Measurements from ENCODE around the gene NMRK1. TPM values are rescaled to one million over a fixed set of nuclear protein-coding genes. Genes with fewer than 3 reads are reported as not detected.

Gene NMRK1
- polyA plus RNA-seq (2012; rRNA removed): 8.4 and 9.7 TPM in 2 replicates
- polyA plus RNA-seq (2012; cell fraction: cytosol; rRNA removed): 9.7 and 11.0 TPM in 2 replicates
- polyA plus RNA-seq (2012; cell fraction: nucleus; rRNA removed): 8.9 and 16.3 TPM in 2 replicates

DNA sequence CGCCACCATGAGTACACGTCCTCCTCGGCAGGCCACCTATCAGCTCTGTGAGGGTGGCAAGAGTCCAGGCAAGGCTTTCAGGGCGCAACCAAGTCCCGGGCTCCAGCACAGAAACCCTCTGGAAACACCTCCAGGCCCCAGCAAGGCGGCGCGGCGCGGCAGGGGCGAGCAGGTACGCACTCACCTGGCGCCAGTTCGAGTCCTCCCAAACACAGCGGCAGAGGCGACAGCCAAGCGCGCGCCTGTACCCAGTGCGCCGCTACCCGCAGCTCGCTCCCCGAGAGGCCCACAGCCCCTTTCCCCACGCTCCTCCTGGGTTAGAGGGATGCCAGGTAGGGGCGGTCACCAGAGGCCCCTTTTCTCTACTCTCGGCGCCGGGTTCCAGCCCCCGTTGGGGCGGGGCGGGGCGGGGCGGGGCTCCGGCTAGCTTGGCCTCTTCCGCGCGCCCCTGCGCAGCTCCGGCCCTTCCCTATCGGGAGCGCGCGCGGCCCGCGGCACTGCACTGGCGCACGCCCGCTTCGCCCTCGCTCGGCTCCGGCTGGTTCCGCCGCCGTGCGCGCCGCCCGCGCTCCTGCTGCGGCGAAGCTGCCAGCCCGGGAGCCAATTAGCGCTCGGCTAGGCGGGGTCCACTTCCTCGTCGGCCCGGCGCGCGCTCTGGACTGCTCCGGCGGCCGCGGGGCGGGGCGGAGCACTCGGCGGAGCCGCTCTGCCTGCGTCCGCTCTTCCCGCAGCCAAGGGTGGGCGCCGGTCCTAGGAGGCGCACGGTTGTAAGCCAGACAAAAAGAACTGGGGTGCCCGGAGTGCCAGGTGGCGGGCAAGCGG, at the start of gene NMRK1, which contains the start of gene OSTF1:
TSS of gene NMRK1 (minus strand) at position 332 of the 822 bp plus-strand sequence. CDS start 5,040 bp downstream, outside the sequence.
TSS of gene OSTF1 (plus strand) at position 691 of the 822 bp plus-strand sequence. CDS start 179 bp downstream, outside the sequence.
- H3K27ac ChIP-seq (ENCODE audit: low read depth in 2 of 2, low read length in 1 of 2): peak within 1 kb of the TSS; percentile 44 to 82
- CTCF ChIA-PET: interaction anchor here (0.8 to 2.1 kb wide), 8 partner anchors 10 to 345 kb away, joined by 3 to 9 read pairs (median 4); partner anchors contain the start of gene C9orf40
- peaks cover 11% of the 10 kb centered on the region for H3F3A ChIP-seq (replicated peaks; ENCODE audit: insufficient read depth)
- WGBS (ENCODE audit: low lambda C conversion rate): under 1% methylated on average over 41 of the region's 93 CpGs
- H4K20me1 ChIP-seq (ENCODE audit: insufficient read depth): peaks cover 4% of the 10 kb centered on the region; the same call in 1 of the 2 replicates
- H3K9me3 ChIP-seq: no peaks in the 10 kb centered on the region
- TF ChIP-seq RAD21 (IDR thresholded peaks at IDR 0.05; ENCODE audit: low read length) (no peak), RCOR1 (IDR thresholded peaks at IDR 0.05; ENCODE audit: low read length) (no peak), MEF2A (IDR thresholded peaks at IDR 0.05; ENCODE audit: borderline replicate concordance, low read depth) (no peak), RFX5 (IDR thresholded peaks at IDR 0.05; ENCODE audit: low read length) (no peak; the same call in 1 of the 2 replicates), CTCF (IDR thresholded peaks at IDR 0.05) (0 out of 2 replicates have a peak, but pooled peaks have one; percentile 0), TAF1 (IDR thresholded peaks at IDR 0.05; ENCODE audit: borderline replicate concordance, low read depth, low read length) (no peak), ELF1 (IDR thresholded peaks at IDR 0.05) (peak; percentile 41; the same call in 1 of the 2 replicates), NRF1 (IDR thresholded peaks at IDR 0.05; ENCODE audit: low read depth, low read length) (peak; percentile 78), MXI1 (IDR thresholded peaks at IDR 0.05; ENCODE audit: low read depth, low read length) (no peak)
- TF ChIP-seq, protein P1, sequence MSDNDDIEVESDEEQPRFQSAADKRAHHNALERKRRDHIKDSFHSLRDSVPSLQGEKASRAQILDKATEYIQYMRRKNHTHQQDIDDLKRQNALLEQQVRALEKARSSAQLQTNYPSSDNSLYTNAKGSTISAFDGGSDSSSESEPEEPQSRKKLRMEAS (IDR thresholded peaks at IDR 0.05; ENCODE audit: low read depth): 0 out of 2 replicates have a peak, but pooled peaks have one; percentile 1
- peak within 1 kb of the TSS; percentile 92 for H3K4me2 ChIP-seq
- DNase-seq: peak; percentile 94
- H2AFZ ChIP-seq (ENCODE audit: low read depth): peak within 1 kb of the TSS; percentile 99
- no peaks in the 10 kb centered on the region for H3K27me3 ChIP-seq (ENCODE audit: insufficient read depth)
- POLR2A ChIA-PET: interaction anchor here (1.1 kb wide), 1 partner anchor 15 kb away, joined by 3 read pairs; no protein-coding TSS in a partner anchor
- H3K4me1 ChIP-seq (ENCODE audit: control insufficient read depth in 1 of 2, insufficient read depth in 2 of 2, low read depth in 1 of 2, low read length in 1 of 2): peaks cover 4 to 6% of the 10 kb centered on the region in 2 experiments; a peak in 2 of 4 replicates
- H3K79me2 ChIP-seq (ENCODE audit: insufficient read depth): peaks cover 37% of the 10 kb centered on the region
- peak within 1 kb of the TSS; percentile 80 for H3K9ac ChIP-seq
- H3K9me2 ChIP-seq: no peaks in the 10 kb centered on the region
- no peaks in the 10 kb centered on the region for H3K36me3 ChIP-seq (replicated peaks in 1 of 2; ENCODE audit: control insufficient read depth in 1 of 2, insufficient read depth in 2 of 2, low read length in 1 of 2)
- H3K4me3 ChIP-seq (ENCODE audit: low read depth in 2 of 2, low read length in 1 of 2): peak within 1 kb of the TSS; percentile 60 to 98

- Histone ChIP-seq H3K9me3 (no peaks in the 10 kb centered on the region), H3K27me3 (ENCODE audit: insufficient read depth) (no peaks in the 10 kb centered on the region), H3K27ac (ENCODE audit: low read depth in 2 of 2, low read length in 1 of 2) (no peak overlapping the region), H2AFZ (ENCODE audit: low read depth) (no peak overlapping the region), H3K36me3 (replicated peaks in 1 of 2; ENCODE audit: control insufficient read depth in 1 of 2, insufficient read depth in 2 of 2, low read length in 1 of 2) (peaks cover 0 to 11% of the 10 kb centered on the region in 2 experiments), H4K20me1 (ENCODE audit: insufficient read depth) (no peaks in the 10 kb centered on the region), H3K4me1 (ENCODE audit: control insufficient read depth in 1 of 2, insufficient read depth in 2 of 2, low read depth in 1 of 2, low read length in 1 of 2) (no peaks in the 10 kb centered on the region; a peak in 1 of 4 replicates), H3K4me3 (ENCODE audit: low read depth in 2 of 2, low read length in 1 of 2) (no peak overlapping the region), H3K9me2 (no peaks in the 10 kb centered on the region), H3K9ac (no peak overlapping the region), H3K4me2 (no peak overlapping the region), H3K79me2 (ENCODE audit: insufficient read depth) (no peaks in the 10 kb centered on the region), H3F3A (replicated peaks; ENCODE audit: insufficient read depth) (peaks cover 8% of the 10 kb centered on the region)
- DNase-seq: no peak
- ChIA-PET POLR2A (no interaction called here), CTCF (interaction anchor here (0.6 kb wide), 1 partner anchor 357 kb away, joined by 3 read pairs; no protein-coding TSS in a partner anchor)
- WGBS (ENCODE audit: low lambda C conversion rate): 67% methylated on average over 2 of the region's 2 CpGs
- TF ChIP-seq, protein P2, sequence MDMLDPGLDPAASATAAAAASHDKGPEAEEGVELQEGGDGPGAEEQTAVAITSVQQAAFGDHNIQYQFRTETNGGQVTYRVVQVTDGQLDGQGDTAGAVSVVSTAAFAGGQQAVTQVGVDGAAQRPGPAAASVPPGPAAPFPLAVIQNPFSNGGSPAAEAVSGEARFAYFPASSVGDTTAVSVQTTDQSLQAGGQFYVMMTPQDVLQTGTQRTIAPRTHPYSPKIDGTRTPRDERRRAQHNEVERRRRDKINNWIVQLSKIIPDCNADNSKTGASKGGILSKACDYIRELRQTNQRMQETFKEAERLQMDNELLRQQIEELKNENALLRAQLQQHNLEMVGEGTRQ (IDR thresholded peaks at IDR 0.05; ENCODE audit: borderline replicate concordance, low read depth, low read length): no peak
- TF ChIP-seq, protein P1 (IDR thresholded peaks at IDR 0.05; ENCODE audit: low read depth): no peak
- TF ChIP-seq CTCF (IDR thresholded peaks at IDR 0.05) (no peak), IRF3 (IDR thresholded peaks at IDR 0.05; ENCODE audit: low read depth, low read length) (no peak), FOXM1 (IDR thresholded peaks at IDR 0.05; ENCODE audit: low read depth) (no peak), EZH2phosphoT487 (IDR thresholded peaks at IDR 0.05; ENCODE audit: borderline replicate concordance, low read depth) (no peak), GATA2 (CRISPR knock-in tag; IDR thresholded peaks at IDR 0.05) (no peak), GABPA (IDR thresholded peaks at IDR 0.05; ENCODE audit: low read depth) (no peak), SIN3A (IDR thresholded peaks at IDR 0.05; ENCODE audit: borderline replicate concordance, low read depth, low read length) (no peak)
These were observed 46.5 kb upstream of the NMRK1 start for GRCh38 chr9:75134495-75134894.
